HepG2 (cell line): ENCODE results near the gene CEACAM21. TPM values are rescaled to one million over a fixed set of nuclear protein-coding genes. Genes with fewer than 3 reads are reported as not detected.

Experiments used
- ATAC-seq: fragments of 200-7000 bp; cut with Tn5 transposase; 3 replicates; pipeline ENCODE4 v1.9.1; 2020; ENCODE audit warnings: mild to moderate bottlenecking, moderate library complexity
- BruUV-seq: library from RNA; stranded (reverse); fragments of 400-500 nt; replicated peaks from 2 replicates; lab custom pipeline; 2021; lab: Mats Ljungman, UMichigan
- CTCF ChIA-PET: fragments of 300-600 bp; formaldehyde crosslinking; extraction: SDS; loops from one replicate; lab custom pipeline; 2021; ENCODE audit warnings: low total read pairs, inconsistent platforms, low intra/inter-chr PET ratio; lab: Yijun Ruan, JAX
- POLR2A ChIA-PET: fragments of 350-600 bp; sonication (Branson Sonifier 250); formaldehyde crosslinking; loops from one replicate; lab custom pipeline; 2020; ENCODE audit warnings: antibody characterized with exemption, inconsistent platforms; lab: Yijun Ruan, JAX
- DNase-seq: peaks from one replicate; pipeline ENCODE4 v3.0.0-alpha.2; 2015; ENCODE audit warnings: low spot score
- FAIRE-seq: peaks from 3 replicates; lab custom pipeline; 2011; peaks lifted over from hg19 to GRCh38; lab: Jason Lieb, UNC
- H2AFZ ChIP-seq: one replicate; pipeline ENCODE4 v1.6.1; 2011; ENCODE audit warnings: low read length, inconsistent platforms
- H3K27ac ChIP-seq: fragments of 300-600 bp; 3 replicates; pipeline ENCODE4 v1.8.0; 2011; ENCODE audit warnings: mixed run types, mild to moderate bottlenecking, mixed read lengths, low read length, inconsistent platforms; ENCODE audit not compliant: insufficient read depth; ENCODE audit errors: extremely low read length
- H3K27me3 ChIP-seq, 2 experiments: fragments of 200-600 bp in 1 of 2; 2 replicates in 1 of 2; 3 replicates in 1 of 2; pipeline versions ENCODE4 v1.6.0 to v1.8.0; 2011; ENCODE audit warnings: low read length in 2 of 2, mild to moderate bottlenecking in 2 of 2, moderate library complexity in 2 of 2, inconsistent platforms in 1 of 2; ENCODE audit not compliant: insufficient read depth in 2 of 2, control insufficient read depth in 1 of 2
- H3K36me3 ChIP-seq, 2 experiments: fragments of 200-600 bp in 1 of 2; replicated peaks in 1 of 2; 2 replicates in 1 of 2; 3 replicates in 1 of 2; pipeline versions ENCODE4 v1.5.1 to v1.8.0; 2011; ENCODE audit warnings: low read length in 2 of 2, inconsistent platforms in 1 of 2; ENCODE audit not compliant: insufficient read depth in 2 of 2, control insufficient read depth in 1 of 2
- H3K4me1 ChIP-seq: 2 replicates; pipeline ENCODE4 v1.5.1; 2012; ENCODE audit warnings: low read length, inconsistent platforms; ENCODE audit not compliant: insufficient read depth
- H3K4me2 ChIP-seq: 2 replicates; pipeline ENCODE4 v1.6.0; 2011; ENCODE audit warnings: low read depth, low read length, inconsistent platforms
- H3K4me3 ChIP-seq, 3 experiments: fragments of 200-600 bp in 1 of 3; sonication (generic), shearing (Covaris generic) in 1 of 3; replicated peaks in 1 of 3; 2 replicates each; pipeline ENCODE4 v1.5.1; 2011 to 2016; ENCODE audit warnings: low read length in 3 of 3, inconsistent platforms in 2 of 3, low read depth in 2 of 3, mild to moderate bottlenecking in 2 of 3, control low read depth in 1 of 3, mixed read lengths in 1 of 3; ENCODE audit not compliant: insufficient read depth in 1 of 3
- H3K79me2 ChIP-seq: one replicate; pipeline ENCODE4 v1.6.1; 2011; ENCODE audit warnings: low read length, inconsistent platforms; ENCODE audit not compliant: insufficient read depth
- H3K9ac ChIP-seq: 2 replicates; pipeline ENCODE4 v1.6.0; 2011; ENCODE audit warnings: mild to moderate bottlenecking, low read depth, low read length, inconsistent platforms; ENCODE audit not compliant: insufficient read depth
- H3K9me3 ChIP-seq: 2 replicates; pipeline ENCODE4 v1.5.1; 2012; ENCODE audit warnings: mild to moderate bottlenecking, low read length
- H4K20me1 ChIP-seq: 2 replicates; pipeline ENCODE4 v1.6.0; 2011; ENCODE audit warnings: inconsistent platforms, mild to moderate bottlenecking, low read length, moderate library complexity; ENCODE audit not compliant: insufficient read depth
- SP4 ChIP-seq: sonication (generic); formaldehyde crosslinking; IDR thresholded peaks from 2 replicates; pipeline ENCODE4 v1.8.1; 2023; ENCODE audit warnings: mild to moderate bottlenecking, missing genetic modification reagents
- in situ Hi-C: cut with HindIII; loops from 2 replicates; pipeline ENCODE4 v1.10.0; 2017; ENCODE audit warnings: low pct_unique_long_range_greater_than_20kb; ENCODE audit not compliant: extremely low pct_ligation_motif_present
- intact Hi-C: fragments of 100-400 bp; cut with micrococcal nuclease; formaldehyde crosslinking; loops from one replicate; pipeline ENCODE4 v1.10.0; 2022; ENCODE audit not compliant: unreplicated experiment
- polyA plus RNA-seq, 8 experiments: library from polyadenylated mRNA; depleted of rRNA in 3 of 8; stranded (reverse) in 7 of 8; unstranded in 1 of 8; fragments of >200 nt; fragmentation: Illumina TruSeq in 4 of 8; extraction: Trizol in 4 of 8; gene quantifications; 2 replicates each; pipeline versions ENCODE4 v1.2.1 to v1.2.3, GENCODE V29; 2011 to 2016; ENCODE audit warnings: low read depth in 4 of 8, missing spikeins in 1 of 8, mixed read lengths in 1 of 8; ENCODE audit not compliant: insufficient read depth in 1 of 8
- total RNA-seq, 5 experiments: library from RNA; depleted of rRNA; stranded (reverse); fragments of >200 nt; fragmentation: Illumina TruSeq; extraction: Trizol; gene quantifications; 2 replicates each; pipeline ENCODE4 v1.2.3, GENCODE V29; 2016; ENCODE audit warnings: low read depth in 1 of 5
- TF ChIP-seq, protein P1 (sequence below): sonication (generic); formaldehyde crosslinking; IDR thresholded peaks from 2 replicates; pipeline ENCODE4 v1.4.0; 2020; ENCODE audit warnings: missing genetic modification reagents
- TF ChIP-seq, protein P2 (sequence below): sonication (generic); formaldehyde crosslinking; IDR thresholded peaks from 2 replicates; pipeline ENCODE4 v1.8.0; 2023; ENCODE audit warnings: mild to moderate bottlenecking, missing genetic modification reagents
- TF ChIP-seq, protein P3 (sequence below): sonication (generic); formaldehyde crosslinking; IDR thresholded peaks from 2 replicates; pipeline ENCODE4 v1.5.1; 2020; ENCODE audit warnings: missing genetic modification reagents, mild to moderate bottlenecking, borderline replicate concordance

The CEACAM21 gene
- total and polyA plus RNA-seq, 2 of the 13 experiments (the other 11 are each of a cell fraction or from before 2014, with no cell fraction given), result 0.05 TPM; not detected in 1

DNA sequence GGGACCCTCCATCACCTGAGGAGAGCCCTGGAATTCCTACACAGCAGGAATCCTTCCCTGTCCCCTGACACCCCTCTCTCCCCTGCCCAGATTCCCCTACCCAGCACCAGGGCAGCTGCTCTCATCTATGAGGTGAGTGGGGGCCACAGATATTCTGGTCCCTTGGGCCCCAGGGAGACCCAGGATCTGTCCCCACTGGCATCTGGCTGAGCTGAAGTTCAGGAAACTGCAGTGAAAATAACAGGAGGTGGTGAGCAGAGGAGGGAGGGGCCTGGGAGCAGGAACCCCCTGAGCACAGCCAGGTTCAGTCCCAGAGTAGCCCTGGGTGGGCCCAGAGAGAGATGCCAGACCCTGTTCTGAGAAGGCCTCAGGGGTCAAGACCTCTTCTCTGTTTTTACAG is 10.1 kb downstream of the CEACAM21 start:
- no peaks in the 10 kb centered on the region for H3K36me3 ChIP-seq
- H4K20me1 ChIP-seq, result no peaks in the 10 kb centered on the region; the same call in 1 of the 2 replicates
- H3K27me3 ChIP-seq, result 0 out of 5 replicates have a peak, but pooled peaks cover 0 to 1% of the 10 kb centered on the region in 2 experiments
- no peak overlapping the region for H3K9ac ChIP-seq
- H3K27ac ChIP-seq, result no peak overlapping the region
- H3K4me1 ChIP-seq, result no peaks in the 10 kb centered on the region
- no peak overlapping the region for H2AFZ ChIP-seq
- no peak for ATAC-seq
- no peak for FAIRE-seq
- H3K4me2 ChIP-seq, result no peak overlapping the region
- no TSS peak for BruUV-seq
- H3K9me3 ChIP-seq, result peaks cover 21% of the 10 kb centered on the region
- ChIA-PET POLR2A (no interaction called here), CTCF (no interaction called here)
- no peak for TF ChIP-seq SP4 (CRISPR knock-in tag)
- TF ChIP-seq, protein P1, sequence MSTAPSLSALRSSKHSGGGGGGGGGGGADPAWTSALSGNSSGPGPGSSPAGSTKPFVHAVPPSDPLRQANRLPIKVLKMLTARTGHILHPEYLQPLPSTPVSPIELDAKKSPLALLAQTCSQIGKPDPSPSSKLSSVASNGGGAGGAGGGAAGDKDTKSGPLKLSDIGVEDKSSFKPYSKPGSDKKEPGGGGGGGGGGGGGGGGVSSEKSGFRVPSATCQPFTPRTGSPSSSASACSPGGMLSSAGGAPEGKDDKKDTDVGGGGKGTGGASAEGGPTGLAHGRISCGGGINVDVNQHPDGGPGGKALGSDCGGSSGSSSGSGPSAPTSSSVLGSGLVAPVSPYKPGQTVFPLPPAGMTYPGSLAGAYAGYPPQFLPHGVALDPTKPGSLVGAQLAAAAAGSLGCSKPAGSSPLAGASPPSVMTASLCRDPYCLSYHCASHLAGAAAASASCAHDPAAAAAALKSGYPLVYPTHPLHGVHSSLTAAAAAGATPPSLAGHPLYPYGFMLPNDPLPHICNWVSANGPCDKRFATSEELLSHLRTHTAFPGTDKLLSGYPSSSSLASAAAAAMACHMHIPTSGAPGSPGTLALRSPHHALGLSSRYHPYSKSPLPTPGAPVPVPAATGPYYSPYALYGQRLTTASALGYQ (CRISPR knock-in tag), result no peak
- TF ChIP-seq, protein P2, sequence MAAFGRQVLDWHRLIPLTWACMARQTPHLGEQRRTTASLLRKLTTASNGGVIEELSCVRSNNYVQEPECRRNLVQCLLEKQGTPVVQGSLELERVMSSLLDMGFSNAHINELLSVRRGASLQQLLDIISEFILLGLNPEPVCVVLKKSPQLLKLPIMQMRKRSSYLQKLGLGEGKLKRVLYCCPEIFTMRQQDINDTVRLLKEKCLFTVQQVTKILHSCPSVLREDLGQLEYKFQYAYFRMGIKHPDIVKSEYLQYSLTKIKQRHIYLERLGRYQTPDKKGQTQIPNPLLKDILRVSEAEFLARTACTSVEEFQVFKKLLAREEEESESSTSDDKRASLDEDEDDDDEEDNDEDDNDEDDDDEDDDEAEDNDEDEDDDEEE (CRISPR knock-in tag), result no peak
- TF ChIP-seq, protein P3, sequence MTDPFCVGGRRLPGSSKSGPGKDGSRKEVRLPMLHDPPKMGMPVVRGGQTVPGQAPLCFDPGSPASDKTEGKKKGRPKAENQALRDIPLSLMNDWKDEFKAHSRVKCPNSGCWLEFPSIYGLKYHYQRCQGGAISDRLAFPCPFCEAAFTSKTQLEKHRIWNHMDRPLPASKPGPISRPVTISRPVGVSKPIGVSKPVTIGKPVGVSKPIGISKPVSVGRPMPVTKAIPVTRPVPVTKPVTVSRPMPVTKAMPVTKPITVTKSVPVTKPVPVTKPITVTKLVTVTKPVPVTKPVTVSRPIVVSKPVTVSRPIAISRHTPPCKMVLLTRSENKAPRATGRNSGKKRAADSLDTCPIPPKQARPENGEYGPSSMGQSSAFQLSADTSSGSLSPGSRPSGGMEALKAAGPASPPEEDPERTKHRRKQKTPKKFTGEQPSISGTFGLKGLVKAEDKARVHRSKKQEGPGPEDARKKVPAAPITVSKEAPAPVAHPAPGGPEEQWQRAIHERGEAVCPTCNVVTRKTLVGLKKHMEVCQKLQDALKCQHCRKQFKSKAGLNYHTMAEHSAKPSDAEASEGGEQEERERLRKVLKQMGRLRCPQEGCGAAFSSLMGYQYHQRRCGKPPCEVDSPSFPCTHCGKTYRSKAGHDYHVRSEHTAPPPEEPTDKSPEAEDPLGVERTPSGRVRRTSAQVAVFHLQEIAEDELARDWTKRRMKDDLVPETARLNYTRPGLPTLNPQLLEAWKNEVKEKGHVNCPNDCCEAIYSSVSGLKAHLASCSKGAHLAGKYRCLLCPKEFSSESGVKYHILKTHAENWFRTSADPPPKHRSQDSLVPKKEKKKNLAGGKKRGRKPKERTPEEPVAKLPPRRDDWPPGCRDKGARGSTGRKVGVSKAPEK (CRISPR knock-in tag), result no peak
- H3K4me3 ChIP-seq, result no peak overlapping the region
- H3K79me2 ChIP-seq, result no peaks in the 10 kb centered on the region
- DNase-seq, result no peak
- intact Hi-C loops, result no loop called here
- in situ Hi-C loops, result no loop called here
